Muscle of leg (tissue), 11 donors: ENCODE results near the gene TXLNB. TPM values are rescaled to one million over a fixed set of nuclear protein-coding genes. Genes with fewer than 3 reads are reported as not detected.
A peak's percentile ranks its signal among the peaks of the same experiment; 100 is the strongest.
"Not testable (repeated sequence)": the region's sequence is repeated elsewhere in the genome, so short reads cannot be mapped to it uniquely, and the experiment has no call there.

Source experiments
- DNase-seq: peaks from one replicate; pipeline ENCODE4 v3.0.0; 2013
- H3K27ac ChIP-seq: one replicate; pipeline ENCODE4 v1.5.1; 2013; ENCODE audit warnings: mild to moderate bottlenecking, low read length, control low read depth
- H3K27me3 ChIP-seq: one replicate; pipeline ENCODE4 v1.6.1; 2013; ENCODE audit warnings: low read length; ENCODE audit not compliant: control insufficient read depth, insufficient read depth
- H3K36me3 ChIP-seq: one replicate; pipeline ENCODE4 v1.6.1; 2013; ENCODE audit warnings: low read length; ENCODE audit not compliant: control insufficient read depth, insufficient read depth
- H3K4me1 ChIP-seq: one replicate; pipeline ENCODE4 v1.6.1; 2013; ENCODE audit warnings: low read length; ENCODE audit not compliant: control insufficient read depth, insufficient read depth
- H3K4me3 ChIP-seq: one replicate; pipeline ENCODE4 v1.5.1; 2013; ENCODE audit warnings: low read length, control low read depth
- H3K9me3 ChIP-seq: replicated peaks from 2 replicates; pipeline ENCODE4 v1.6.1; 2013; ENCODE audit warnings: low read depth, low read length; ENCODE audit not compliant: control insufficient read depth
- WGBS: methylation state at CpG from one replicate; pipeline ENCODE4 v1.1.5; 2013; ENCODE audit warnings: missing lambda C conversion rate; ENCODE audit not compliant: insufficient coverage; 5-methylcytosine and 5-hydroxymethylcytosine counted together
- polyA plus RNA-seq, 8 donors: library from polyadenylated mRNA; unstranded; fragments of 120-200 nt; gene quantifications; one replicate each; pipeline versions ENCODE4 v1.2.1 to v1.2.3, GENCODE V29; 2013; ENCODE audit warnings: inconsistent platforms in 1 of 8, low replicate concordance in 1 of 8; ENCODE audit not compliant: insufficient read length in 8 of 8, insufficient read depth in 1 of 8
- total RNA-seq: library from RNA; stranded (reverse); fragments of 120-200 nt; gene quantifications from one replicate; pipeline ENCODE4 v1.2.4, GENCODE V29; 2013

Gene TXLNB
- total and polyA plus RNA-seq, 9 donors, result 61.1 to 108 (median 87.7) TPM

DNA sequence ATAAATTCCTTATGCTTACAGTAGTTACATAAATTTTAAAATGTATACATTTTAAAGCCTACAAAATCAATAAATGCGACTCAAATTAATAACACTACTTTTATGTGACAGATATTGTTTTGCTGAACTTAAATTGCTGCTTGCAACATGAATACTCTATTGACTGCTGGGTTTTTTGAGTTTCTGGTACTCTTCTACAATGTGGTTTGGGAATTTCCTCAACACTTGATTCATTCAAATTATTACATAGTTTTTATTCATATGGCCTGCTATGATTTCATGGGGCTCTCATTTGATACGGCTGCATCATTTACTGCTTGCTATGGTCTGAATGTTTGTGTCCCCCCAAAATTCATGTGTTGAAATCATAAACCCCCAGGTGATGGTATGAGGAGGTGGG is 2.3 kb upstream of the TXLNB start:
- Histone ChIP-seq H3K27me3 (no peaks in the 10 kb centered on the region), H3K4me1 (peaks cover 5% of the 10 kb centered on the region), H3K36me3 (no peaks in the 10 kb centered on the region), H3K4me3 (no peak overlapping the region), H3K9me3 (peaks cover 2% of the 10 kb centered on the region), H3K27ac (no peak overlapping the region)
- DNase-seq, result no peak
- no CpG with 5 or more reads among the region's 2 CpGs for WGBS

DNA sequence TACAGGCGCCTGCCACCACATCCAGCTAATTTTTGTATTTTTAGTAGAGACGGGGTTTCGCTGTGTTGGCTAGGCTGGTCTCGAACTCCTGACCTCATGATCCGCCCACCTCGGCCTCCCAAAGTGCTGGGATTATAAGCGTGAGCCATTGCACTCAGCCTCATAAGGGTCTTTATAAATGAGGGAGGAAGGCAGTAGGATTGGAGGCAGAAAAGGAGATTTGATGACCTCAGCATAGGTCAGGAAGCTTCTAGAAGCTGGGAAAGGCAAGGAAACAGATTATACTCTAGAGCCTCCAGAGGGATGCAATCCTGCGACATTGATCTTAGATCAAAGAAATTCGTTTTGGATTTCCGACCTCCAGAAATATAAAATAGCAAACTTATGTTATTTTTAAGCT is 1.4 kb upstream of the TXLNB start:
- WGBS, result 100% methylated on average over 6 of the region's 10 CpGs
- H3K27ac ChIP-seq, H3K36me3 ChIP-seq, H3K4me1 ChIP-seq, H3K4me3 ChIP-seq, DNase-seq, H3K9me3 ChIP-seq, H3K27me3 ChIP-seq: not testable (repeated sequence)

GRCh38 chr6:139290787-139291311 is 949 bp downstream of the TXLNB start:
- Histone ChIP-seq H3K9me3 (peaks cover 1% of the 10 kb centered on the region), H3K4me3 (peak overlapping the region; percentile 40), H3K36me3 (peaks cover 9% of the 10 kb centered on the region), H3K27ac (peak overlapping the region; percentile 94), H3K4me1 (peaks cover 9% of the 10 kb centered on the region), H3K27me3 (no peaks in the 10 kb centered on the region)
- no CpG with 5 or more reads among the region's 5 CpGs for WGBS
- DNase-seq, result peak; percentile 89

DNA sequence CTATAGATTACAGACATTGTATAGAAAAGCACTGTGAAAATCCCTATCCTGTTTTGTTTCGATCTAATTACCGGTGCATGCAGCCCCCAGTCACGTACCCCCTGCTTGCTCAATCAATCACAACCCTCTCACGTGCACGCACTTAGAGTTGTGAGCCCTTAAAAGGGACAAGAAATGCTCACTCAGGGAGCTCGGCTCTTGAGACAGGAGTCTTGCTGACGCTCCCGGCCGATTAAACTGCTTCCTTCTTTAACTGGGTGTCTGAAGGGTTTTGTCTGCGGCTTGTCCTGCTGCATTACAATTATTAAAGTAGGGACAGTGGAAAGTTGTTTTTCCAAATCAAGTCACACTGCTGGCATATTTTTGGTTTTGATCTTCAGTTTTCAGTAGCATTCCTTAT is 2.6 kb downstream of the TXLNB start:
- no peak for DNase-seq
- H3K36me3 ChIP-seq, result peaks cover 9% of the 10 kb centered on the region
- no peak overlapping the region for H3K4me3 ChIP-seq
- no peaks in the 10 kb centered on the region for H3K9me3 ChIP-seq
- peaks cover 9% of the 10 kb centered on the region for H3K4me1 ChIP-seq
- WGBS, result 92% methylated on average over 4 of the region's 10 CpGs
- no peaks in the 10 kb centered on the region for H3K27me3 ChIP-seq
- peak overlapping the region; percentile 32 for H3K27ac ChIP-seq

DNA sequence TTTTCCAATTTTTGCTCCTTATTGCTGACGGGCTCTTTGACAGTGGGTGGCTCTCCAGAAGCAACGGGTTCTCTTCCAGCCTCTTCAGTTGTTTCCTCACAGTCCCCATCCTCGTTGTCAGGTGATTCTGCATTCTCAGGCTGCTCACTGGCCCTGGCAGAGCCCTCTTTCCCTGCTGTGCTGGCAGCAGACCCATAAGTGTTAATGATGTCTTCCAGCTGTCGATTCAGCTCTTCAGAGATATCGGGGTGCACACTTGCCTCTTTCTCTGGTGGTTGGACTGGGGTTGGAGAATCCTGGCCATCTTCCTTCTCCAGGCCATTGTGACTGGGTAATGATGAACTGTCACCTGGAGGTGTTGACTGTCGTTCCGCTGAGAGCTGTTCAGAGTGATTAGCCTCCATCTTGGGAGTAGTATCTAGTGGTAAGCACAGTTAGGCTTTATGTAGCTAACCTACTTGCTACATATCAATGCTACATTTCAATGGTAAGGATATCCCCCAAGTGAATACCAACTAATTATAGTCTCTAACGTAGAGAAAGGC is 3.2 kb downstream of the TXLNB start:
- Histone ChIP-seq H3K4me1 (peaks cover 9% of the 10 kb centered on the region), H3K4me3 (no peak overlapping the region)
- 84% methylated on average over 4 of the region's 8 CpGs for WGBS

GRCh38 chr6:139287868-139288267 is 3.9 kb downstream of the TXLNB start:
- Histone ChIP-seq H3K9me3 (no peaks in the 10 kb centered on the region), H3K27me3 (no peaks in the 10 kb centered on the region), H3K27ac (no peak overlapping the region), H3K4me1 (peaks cover 9% of the 10 kb centered on the region), H3K36me3 (peaks cover 9% of the 10 kb centered on the region), H3K4me3 (no peak overlapping the region)
- 100% methylated on average over 2 of the region's 2 CpGs for WGBS
- no peak for DNase-seq

More for the DNA sequence above, 3.2 kb downstream of the TXLNB start:
- Histone ChIP-seq H3K36me3 (peaks cover 9% of the 10 kb centered on the region), H3K27ac (no peak overlapping the region), H3K27me3 (no peaks in the 10 kb centered on the region), H3K9me3 (no peaks in the 10 kb centered on the region)
- DNase-seq, result no peak

- H3K4me3 ChIP-seq, H3K36me3 ChIP-seq, H3K27me3 ChIP-seq, DNase-seq, H3K27ac ChIP-seq, H3K4me1 ChIP-seq, H3K9me3 ChIP-seq: not testable (repeated sequence)
- WGBS, result 94% methylated on average over 10 of the region's 10 CpGs
Observed at GRCh38 chr6:139286438-139286837, 5.4 kb downstream of the TXLNB start.

- no peak overlapping the region for H3K27ac ChIP-seq
- H3K27me3 ChIP-seq, result no peaks in the 10 kb centered on the region
- H3K4me3 ChIP-seq, result no peak overlapping the region
- no peaks in the 10 kb centered on the region for H3K9me3 ChIP-seq
- no peak for DNase-seq
- H3K4me1 ChIP-seq, result peaks cover 4% of the 10 kb centered on the region
- peaks cover 9% of the 10 kb centered on the region for H3K36me3 ChIP-seq
- 86% methylated on average over 2 of the region's 6 CpGs for WGBS
Observed at GRCh38 chr6:139285590-139285989, 6.2 kb downstream of the TXLNB start.

DNA sequence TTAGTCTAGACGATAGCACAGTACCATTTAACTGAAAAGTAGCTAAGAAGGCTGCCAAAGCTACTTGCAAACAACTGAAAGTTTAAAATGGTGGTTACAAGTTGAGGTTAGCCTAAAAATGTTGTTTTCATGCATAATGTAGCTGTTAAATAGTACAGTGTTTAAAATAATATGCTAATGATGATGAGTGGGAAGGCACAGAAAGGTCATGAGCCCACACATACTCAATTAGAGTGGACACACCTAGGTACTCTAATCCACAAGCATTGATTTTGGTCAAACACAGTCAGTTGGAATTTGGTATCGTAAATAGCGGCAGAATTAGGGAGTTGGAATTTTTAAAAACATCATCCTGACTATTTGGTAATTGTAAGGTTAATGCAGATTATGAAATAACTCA is 7.0 kb downstream of the TXLNB start:
- no peaks in the 10 kb centered on the region for H3K27me3 ChIP-seq
- no peak overlapping the region for H3K27ac ChIP-seq
- peaks cover 4% of the 10 kb centered on the region for H3K4me1 ChIP-seq
- no peaks in the 10 kb centered on the region for H3K9me3 ChIP-seq
- H3K36me3 ChIP-seq, result peaks cover 9% of the 10 kb centered on the region
- H3K4me3 ChIP-seq, result no peak overlapping the region
- no CpG with 5 or more reads among the region's 3 CpGs for WGBS
- DNase-seq, result no peak

GRCh38 chr6:139282684-139283083 is 9.1 kb downstream of the TXLNB start:
- WGBS, result no CpG with 5 or more reads among the region's 3 CpGs
- H3K4me1 ChIP-seq, result no peaks in the 10 kb centered on the region

GRCh38 chr6:139278190-139278589 is 13.6 kb downstream of the TXLNB start:
- H3K27ac ChIP-seq, result no peak overlapping the region
- H3K27me3 ChIP-seq, result no peaks in the 10 kb centered on the region
- no peak overlapping the region for H3K4me3 ChIP-seq
- H3K4me1 ChIP-seq, result no peaks in the 10 kb centered on the region
- H3K36me3 ChIP-seq, result no peaks in the 10 kb centered on the region
- H3K9me3 ChIP-seq, result no peaks in the 10 kb centered on the region
- no CpG with 5 or more reads among the region's 2 CpGs for WGBS
- DNase-seq, result no peak

More at GRCh38 chr6:139282684-139283083, 9.1 kb downstream of the TXLNB start:
- Histone ChIP-seq H3K27ac (no peak overlapping the region), H3K27me3 (no peaks in the 10 kb centered on the region), H3K36me3 (peaks cover under 1% of the 10 kb centered on the region), H3K9me3 (no peaks in the 10 kb centered on the region), H3K4me3 (no peak overlapping the region)
- no peak for DNase-seq
